ENCODE measurements around the gene ARHGAP29. TPM values are rescaled to one million over a fixed set of nuclear protein-coding genes. Genes with fewer than 3 reads are reported as not detected.

Gene ARHGAP29
- total and polyA plus RNA-seq, 2 donors (not counting 1 experiment from before 2014, with no cell fraction given): 26.6 to 37.3 TPM

DNA sequence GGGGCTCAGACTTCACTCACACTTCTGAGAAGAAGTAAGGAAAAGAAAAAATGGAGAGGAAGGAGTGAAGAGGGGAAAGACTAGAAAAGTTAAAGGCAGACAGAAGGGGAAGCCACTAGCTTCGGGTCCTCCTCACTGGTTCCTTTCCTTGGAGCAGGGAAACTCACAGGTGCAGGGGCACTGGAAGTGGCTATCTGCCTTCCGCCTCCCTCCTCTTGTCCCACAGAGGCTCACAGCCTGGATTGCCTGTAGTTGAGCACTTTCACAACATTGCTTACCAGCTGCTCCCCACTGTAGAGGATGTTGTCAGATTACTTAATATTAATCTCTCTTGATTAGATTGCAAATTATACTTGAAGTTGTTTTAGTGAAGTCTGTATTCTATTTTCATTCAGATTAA lies 94.8 kb downstream of the ARHGAP29 start:
- Histone ChIP-seq H3K4me2 (ENCODE audit: extremely low read depth, insufficient read depth, low read length) (no peak overlapping the region), H3K27me3 (ENCODE audit: control insufficient read depth, insufficient read depth, low read length) (no peaks in the 10 kb centered on the region), H3K36me3 (ENCODE audit: control insufficient read depth, insufficient read depth, low read length) (no peaks in the 10 kb centered on the region), H2AFZ (ENCODE audit: low read length) (no peak overlapping the region), H4K20me1 (ENCODE audit: control insufficient read depth, extremely low read depth, insufficient read depth, low read length) (no peaks in the 10 kb centered on the region), H3K4me1 (ENCODE audit: control insufficient read depth, extremely low read depth, insufficient read depth, low read length) (peaks cover 4% of the 10 kb centered on the region), H3K9me3 (ENCODE audit: control insufficient read depth, insufficient read depth, low read depth, low read length) (no peaks in the 10 kb centered on the region), H3K4me3 (replicated peaks in 1 of 4; ENCODE audit: control extremely low read depth in 1 of 4, insufficient read depth in 1 of 4, low read depth in 3 of 4, low read length in 4 of 4) (no peak overlapping the region), H3K9ac (ENCODE audit: insufficient read depth, low read length) (no peak overlapping the region), H3K79me2 (ENCODE audit: control insufficient read depth, insufficient read depth, low read length) (no peaks in the 10 kb centered on the region), H3K27ac (ENCODE audit: insufficient read depth, low read length) (no peak overlapping the region)
- no peak for DNase-seq (ENCODE audit: low read depth in 2 of 2)
- TF ChIP-seq EZH2 (IDR thresholded peaks at IDR 0.05; ENCODE audit: low read length, missing control alignments): no peak

DNA sequence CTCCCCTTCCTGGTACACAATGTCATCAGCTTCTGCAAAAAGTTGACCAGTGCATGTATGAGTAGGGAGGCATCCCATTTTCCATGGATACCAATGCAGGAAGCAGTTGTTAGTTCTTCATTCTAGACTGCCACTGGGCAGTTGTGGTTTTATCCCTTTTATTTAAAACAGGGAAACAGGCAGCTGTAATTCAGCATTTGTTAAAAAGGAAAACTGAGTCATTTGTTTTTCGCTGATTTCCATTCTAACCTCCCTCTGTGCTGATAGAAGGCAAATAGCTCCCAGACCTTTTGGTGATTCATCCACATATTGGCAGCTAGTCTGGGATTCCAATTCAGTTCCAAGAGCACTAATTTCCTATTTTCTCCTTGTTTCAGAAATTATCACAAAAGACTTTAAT lies 95.4 kb downstream of the ARHGAP29 start:
- Histone ChIP-seq H3K9me3 (ENCODE audit: control insufficient read depth, insufficient read depth, low read depth, low read length) (no peaks in the 10 kb centered on the region), H3K27me3 (ENCODE audit: control insufficient read depth, insufficient read depth, low read length) (no peaks in the 10 kb centered on the region), H2AFZ (ENCODE audit: low read length) (no peak overlapping the region), H3K36me3 (ENCODE audit: control insufficient read depth, insufficient read depth, low read length) (no peaks in the 10 kb centered on the region), H3K4me1 (ENCODE audit: control insufficient read depth, extremely low read depth, insufficient read depth, low read length) (peaks cover 4% of the 10 kb centered on the region), H3K79me2 (ENCODE audit: control insufficient read depth, insufficient read depth, low read length) (no peaks in the 10 kb centered on the region), H3K27ac (ENCODE audit: insufficient read depth, low read length) (no peak overlapping the region), H3K9ac (ENCODE audit: insufficient read depth, low read length) (no peak overlapping the region), H3K4me3 (replicated peaks in 1 of 4; ENCODE audit: control extremely low read depth in 1 of 4, insufficient read depth in 1 of 4, low read depth in 3 of 4, low read length in 4 of 4) (no peak overlapping the region), H4K20me1 (ENCODE audit: control insufficient read depth, extremely low read depth, insufficient read depth, low read length) (no peaks in the 10 kb centered on the region), H3K4me2 (ENCODE audit: extremely low read depth, insufficient read depth, low read length) (peak overlapping the region; percentile 34)
- DNase-seq (ENCODE audit: low read depth in 2 of 2): peak in 1 of 2 donors; percentile 76
- TF ChIP-seq EZH2 (IDR thresholded peaks at IDR 0.05; ENCODE audit: low read length, missing control alignments): no peak
- TF ChIP-seq, protein P1, sequence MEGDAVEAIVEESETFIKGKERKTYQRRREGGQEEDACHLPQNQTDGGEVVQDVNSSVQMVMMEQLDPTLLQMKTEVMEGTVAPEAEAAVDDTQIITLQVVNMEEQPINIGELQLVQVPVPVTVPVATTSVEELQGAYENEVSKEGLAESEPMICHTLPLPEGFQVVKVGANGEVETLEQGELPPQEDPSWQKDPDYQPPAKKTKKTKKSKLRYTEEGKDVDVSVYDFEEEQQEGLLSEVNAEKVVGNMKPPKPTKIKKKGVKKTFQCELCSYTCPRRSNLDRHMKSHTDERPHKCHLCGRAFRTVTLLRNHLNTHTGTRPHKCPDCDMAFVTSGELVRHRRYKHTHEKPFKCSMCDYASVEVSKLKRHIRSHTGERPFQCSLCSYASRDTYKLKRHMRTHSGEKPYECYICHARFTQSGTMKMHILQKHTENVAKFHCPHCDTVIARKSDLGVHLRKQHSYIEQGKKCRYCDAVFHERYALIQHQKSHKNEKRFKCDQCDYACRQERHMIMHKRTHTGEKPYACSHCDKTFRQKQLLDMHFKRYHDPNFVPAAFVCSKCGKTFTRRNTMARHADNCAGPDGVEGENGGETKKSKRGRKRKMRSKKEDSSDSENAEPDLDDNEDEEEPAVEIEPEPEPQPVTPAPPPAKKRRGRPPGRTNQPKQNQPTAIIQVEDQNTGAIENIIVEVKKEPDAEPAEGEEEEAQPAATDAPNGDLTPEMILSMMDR (conservative IDR thresholded peaks at IDR 0.05 in 1 of 2, IDR thresholded peaks at IDR 0.05 in 1 of 2; ENCODE audit: low read depth in 1 of 2, low read length in 2 of 2): no peak

DNA sequence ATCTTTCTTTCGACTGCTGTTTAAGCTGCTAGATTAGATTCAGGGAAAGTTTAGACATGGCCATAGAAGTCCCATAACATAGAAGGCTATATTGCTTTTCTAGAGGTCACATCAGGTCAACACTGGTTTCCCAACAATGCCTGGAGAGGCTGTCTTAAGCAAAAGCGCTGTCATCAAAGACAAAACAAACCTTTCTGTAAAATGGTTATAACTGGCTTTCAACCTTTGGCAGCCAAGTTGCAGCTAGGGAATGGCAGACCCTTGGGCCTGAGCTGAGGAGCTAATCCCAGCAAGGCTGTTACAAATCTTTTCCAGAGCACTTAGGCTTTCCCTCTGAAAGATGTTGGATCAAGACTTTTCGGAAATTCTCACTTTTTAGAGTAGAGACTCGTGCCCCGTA lies 105.3 kb downstream of the ARHGAP29 start:
- peaks cover 3% of the 10 kb centered on the region for H3K4me1 ChIP-seq (ENCODE audit: control insufficient read depth, extremely low read depth, insufficient read depth, low read length)
- no peak overlapping the region for H3K4me3 ChIP-seq (replicated peaks in 1 of 4; ENCODE audit: control extremely low read depth in 1 of 4, insufficient read depth in 1 of 4, low read depth in 3 of 4, low read length in 4 of 4)
- no peaks in the 10 kb centered on the region for H4K20me1 ChIP-seq (ENCODE audit: control insufficient read depth, extremely low read depth, insufficient read depth, low read length)
- no peak overlapping the region for H3K9ac ChIP-seq (ENCODE audit: insufficient read depth, low read length)
- H2AFZ ChIP-seq (ENCODE audit: low read length): no peak overlapping the region
- H3K9me3 ChIP-seq (ENCODE audit: control insufficient read depth, insufficient read depth, low read depth, low read length): no peaks in the 10 kb centered on the region
- H3K27ac ChIP-seq (ENCODE audit: insufficient read depth, low read length): no peak overlapping the region
- no peaks in the 10 kb centered on the region for H3K27me3 ChIP-seq (ENCODE audit: control insufficient read depth, insufficient read depth, low read length)
- no peaks in the 10 kb centered on the region for H3K36me3 ChIP-seq (ENCODE audit: control insufficient read depth, insufficient read depth, low read length)
- no peak for DNase-seq (ENCODE audit: low read depth in 2 of 2)
- TF ChIP-seq, protein P1 (conservative IDR thresholded peaks at IDR 0.05 in 1 of 2, IDR thresholded peaks at IDR 0.05 in 1 of 2; ENCODE audit: low read depth in 1 of 2, low read length in 2 of 2): no peak
- no peak for TF ChIP-seq EZH2 (IDR thresholded peaks at IDR 0.05; ENCODE audit: low read length, missing control alignments)
- no peak overlapping the region for H3K4me2 ChIP-seq (ENCODE audit: extremely low read depth, insufficient read depth, low read length)
- no peaks in the 10 kb centered on the region for H3K79me2 ChIP-seq (ENCODE audit: control insufficient read depth, insufficient read depth, low read length)

All from fibroblast of lung (primary cell).